KMS-11 (cell line): ENCODE data around the gene TAF4.
A peak's percentile ranks its signal among the peaks of the same experiment; 100 is the strongest.

ENCODE experiments used
- H2AFZ ChIP-seq: fragments of 200-600 bp; sonication (generic); 2 replicates; pipeline ENCODE4 v1.6.1; 2016; ENCODE audit warnings: antibody characterized with exemption, mixed run types, low read depth
- H3K27ac ChIP-seq: fragments of 200-600 bp; sonication (generic); 2 replicates; pipeline ENCODE4 v1.6.1; 2016; ENCODE audit warnings: mild to moderate bottlenecking, mixed run types
- H3K27me3 ChIP-seq: fragments of 200-600 bp; sonication (generic); 2 replicates; pipeline ENCODE4 v1.6.1; 2017; ENCODE audit warnings: mild to moderate bottlenecking, low read depth, mixed run types, moderate library complexity; ENCODE audit not compliant: insufficient read depth
- H3K36me3 ChIP-seq: fragments of 200-600 bp; sonication (generic); 2 replicates; pipeline ENCODE4 v1.6.1; 2017; ENCODE audit warnings: mild to moderate bottlenecking, mixed run types; ENCODE audit not compliant: insufficient read depth
- H3K4me1 ChIP-seq: fragments of 200-600 bp; sonication (generic); 2 replicates; pipeline ENCODE4 v1.6.1; 2016; ENCODE audit warnings: mild to moderate bottlenecking, low read depth, mixed run types; ENCODE audit not compliant: poor library complexity, severe bottlenecking
- H3K4me2 ChIP-seq: fragments of 200-600 bp; sonication (generic); 2 replicates; pipeline ENCODE4 v1.7.0; 2016; ENCODE audit warnings: mild to moderate bottlenecking, mixed run types
- H3K4me3 ChIP-seq: fragments of 200-600 bp; sonication (generic); IDR thresholded peaks from 2 replicates; pipeline ENCODE4 v1.6.1; 2017; ENCODE audit warnings: low read depth, low read length, mixed read lengths; ENCODE audit not compliant: insufficient read depth
- H3K79me2 ChIP-seq: fragments of 200-600 bp; sonication (generic); 2 replicates; pipeline ENCODE4 v1.6.1; 2016; ENCODE audit warnings: low read depth, mixed run types; ENCODE audit not compliant: insufficient read depth
- H3K9ac ChIP-seq: fragments of 200-600 bp; sonication (generic); 2 replicates; pipeline ENCODE4 v1.6.1; 2016; ENCODE audit warnings: mild to moderate bottlenecking, mixed run types
- H4K20me1 ChIP-seq: fragments of 200-600 bp; sonication (generic); 2 replicates; pipeline ENCODE4 v1.6.1; 2016; ENCODE audit warnings: mild to moderate bottlenecking, mixed run types; ENCODE audit not compliant: insufficient read depth
- CTCF ChIP-seq: fragments of 200-600 bp; sonication (generic); conservative IDR thresholded peaks from 2 replicates; pipeline ENCODE4 v1.6.1; 2017; ENCODE audit warnings: low read depth, mild to moderate bottlenecking, antibody characterized with exemption, low read length, moderate library complexity, mixed read lengths

The TAF4 gene

GRCh38 chr20:62065674-62066338 lies at the start of gene TAF4:
Gene TAF4 (minus strand): TSS chr20:62065881. CDS start chr20:62065810, 71 bp downstream.
- H3K4me2 ChIP-seq = peak within 1 kb of the TSS; percentile 78

GRCh38 chr20:62114894-62115293 lies 49.2 kb upstream of the TAF4 start:
- Histone ChIP-seq H3K9ac (no peak overlapping the region), H3K4me2 (no peak overlapping the region), H4K20me1 (no peaks in the 10 kb centered on the region), H3K36me3 (no peaks in the 10 kb centered on the region), H3K4me1 (no peaks in the 10 kb centered on the region), H3K4me3 (no peak overlapping the region), H2AFZ (no peak overlapping the region), H3K27me3 (peaks cover 74% of the 10 kb centered on the region), H3K79me2 (no peaks in the 10 kb centered on the region), H3K27ac (no peak overlapping the region)
- no peak for TF ChIP-seq CTCF

More at GRCh38 chr20:62065674-62066338, at the start of gene TAF4:
- Histone ChIP-seq H3K27me3 (no peaks in the 10 kb centered on the region), H3K4me1 (peaks cover 22% of the 10 kb centered on the region), H4K20me1 (peaks cover 7% of the 10 kb centered on the region), H3K36me3 (no peaks in the 10 kb centered on the region), H2AFZ (peak within 1 kb of the TSS; percentile 57; the same call in 1 of the 2 replicates), H3K79me2 (peaks cover 35% of the 10 kb centered on the region), H3K9ac (peak within 1 kb of the TSS; percentile 63; the same call in 1 of the 2 replicates), H3K27ac (peak within 1 kb of the TSS; percentile 28; the same call in 1 of the 2 replicates), H3K4me3 (no peak within 1 kb of the TSS)
- TF ChIP-seq CTCF = no peak

GRCh38 chr20:62112368-62112767 lies 46.7 kb upstream of the TAF4 start:
- Histone ChIP-seq H3K4me3 (no peak overlapping the region), H3K4me2 (no peak overlapping the region), H3K4me1 (no peaks in the 10 kb centered on the region), H4K20me1 (no peaks in the 10 kb centered on the region), H3K27me3 (peaks cover 65% of the 10 kb centered on the region), H3K79me2 (no peaks in the 10 kb centered on the region), H3K9ac (no peak overlapping the region), H2AFZ (no peak overlapping the region), H3K27ac (no peak overlapping the region), H3K36me3 (no peaks in the 10 kb centered on the region)
- TF ChIP-seq CTCF = no peak

- H4K20me1 ChIP-seq = no peaks in the 10 kb centered on the region
- H3K27ac ChIP-seq = no peak overlapping the region
- no peaks in the 10 kb centered on the region for H3K36me3 ChIP-seq
- no peaks in the 10 kb centered on the region for H3K4me1 ChIP-seq
- H2AFZ ChIP-seq = no peak overlapping the region
- H3K27me3 ChIP-seq = peaks cover 60% of the 10 kb centered on the region
- H3K4me2 ChIP-seq = no peak overlapping the region
- no peaks in the 10 kb centered on the region for H3K79me2 ChIP-seq
- TF ChIP-seq CTCF = no peak
- H3K4me3 ChIP-seq = no peak overlapping the region
- no peak overlapping the region for H3K9ac ChIP-seq
Measured at GRCh38 chr20:62111148-62111547, 45.5 kb upstream of the TAF4 start.
